ENCODE results near the gene OGFOD2. TPM values are rescaled to one million over a fixed set of nuclear protein-coding genes. Genes with fewer than 3 reads are reported as not detected.

OGFOD2 gene
- total RNA-seq, 1 donor from 2014 or later, result 2.4 TPM

Other genes starting within 250 kb of the OGFOD2 start
- 3.4 TPM for gene HCAR1, start 244.4 kb upstream of the OGFOD2 start, total RNA-seq (ENCODE audit: insufficient read depth, low replicate concordance)
- 37.1 TPM for gene DENR, start 222.4 kb upstream of the OGFOD2 start, total RNA-seq (ENCODE audit: insufficient read depth, low replicate concordance)
- 3.4 TPM for gene CCDC62, start 200.7 kb upstream of the OGFOD2 start, total RNA-seq (ENCODE audit: insufficient read depth, low replicate concordance)
- 12.0 TPM for gene HIP1R, start 139.8 kb upstream of the OGFOD2 start, total RNA-seq (ENCODE audit: insufficient read depth, low replicate concordance)
- gene VPS37B, start 79.1 kb upstream of the OGFOD2 start, total RNA-seq (ENCODE audit: insufficient read depth, low replicate concordance), result 25.3 TPM
- 6.5 TPM for gene ABCB9, start 8.8 kb upstream of the OGFOD2 start, total RNA-seq (ENCODE audit: insufficient read depth, low replicate concordance)
- 105 TPM for gene ARL6IP4, start 5.4 kb downstream of the OGFOD2 start, total RNA-seq (ENCODE audit: insufficient read depth, low replicate concordance)
- 4.1 TPM for gene PITPNM2, start 175.8 kb downstream of the OGFOD2 start, total RNA-seq (ENCODE audit: insufficient read depth, low replicate concordance)

Measured in umbilical cord (tissue), 1 donor.